ENCODE data around the gene MCTP1. TPM values are rescaled to one million over a fixed set of nuclear protein-coding genes. Genes with fewer than 3 reads are reported as not detected.

MCTP1 gene
- total RNA-seq, 2 experiments from 2014 or later: 1.6 TPM

DNA sequence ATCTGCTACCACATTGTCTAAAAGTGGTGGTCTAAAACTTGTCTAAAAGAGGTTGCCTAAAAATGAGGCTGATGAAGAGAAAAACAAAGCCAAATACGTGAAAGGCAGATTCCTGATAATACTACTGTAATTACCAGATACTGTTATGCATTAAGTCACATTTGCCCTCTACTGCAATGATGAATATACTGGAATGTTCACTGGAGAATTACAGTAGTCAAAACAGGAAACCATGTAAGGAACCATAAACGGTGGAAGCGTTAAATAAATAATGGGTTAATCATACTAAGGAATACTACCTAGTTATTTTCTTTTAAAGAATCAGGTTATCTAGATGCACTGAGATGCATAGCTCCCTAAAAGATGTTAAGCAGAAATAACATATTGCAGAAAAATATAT is 201.3 kb downstream of the MCTP1 start:
- no peaks in the 10 kb centered on the region for H3K9me3 Mint-ChIP-seq
- H3K36me3 Mint-ChIP-seq: no peaks in the 10 kb centered on the region
- peaks cover 13% of the 10 kb centered on the region for H3K4me1 Mint-ChIP-seq
- no peak overlapping the region for H3K27ac Mint-ChIP-seq
- H3K27me3 Mint-ChIP-seq: peaks cover 11% of the 10 kb centered on the region
- H3K4me3 Mint-ChIP-seq: no peak overlapping the region
- no peak for DNase-seq
- ATAC-seq (ENCODE audit: low read depth): no peak
- POLR2A ChIA-PET: no interaction called here

DNA sequence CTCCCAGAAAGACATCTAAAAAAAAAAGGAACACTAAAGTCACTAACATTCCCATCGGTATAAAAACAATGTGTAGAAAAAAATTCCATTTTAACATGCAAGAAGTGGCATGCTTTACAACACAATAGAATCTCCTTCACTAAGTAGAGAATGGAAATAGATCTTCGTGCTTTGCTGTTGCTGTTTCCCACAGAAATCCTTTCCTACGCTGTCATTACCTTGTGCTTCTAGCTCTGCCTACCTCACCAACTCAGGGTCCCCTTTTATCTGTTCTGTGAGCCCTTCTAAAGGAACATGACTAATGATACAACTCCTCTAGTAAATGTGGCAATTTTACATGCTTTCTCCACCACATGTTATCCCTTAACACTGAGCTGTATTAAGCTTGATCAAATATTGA is 202.9 kb downstream of the MCTP1 start:
- POLR2A ChIA-PET: no interaction called here
- ATAC-seq (ENCODE audit: low read depth) (no peak), DNase-seq (no peak)
- no peak overlapping the region for H3K27ac Mint-ChIP-seq
- H3K9me3 Mint-ChIP-seq: no peaks in the 10 kb centered on the region
- H3K27me3 Mint-ChIP-seq: peaks cover 11% of the 10 kb centered on the region
- no peaks in the 10 kb centered on the region for H3K36me3 Mint-ChIP-seq
- peak overlapping the region; percentile 54 for H3K4me3 Mint-ChIP-seq
- peaks cover 11% of the 10 kb centered on the region for H3K4me1 Mint-ChIP-seq

DNA sequence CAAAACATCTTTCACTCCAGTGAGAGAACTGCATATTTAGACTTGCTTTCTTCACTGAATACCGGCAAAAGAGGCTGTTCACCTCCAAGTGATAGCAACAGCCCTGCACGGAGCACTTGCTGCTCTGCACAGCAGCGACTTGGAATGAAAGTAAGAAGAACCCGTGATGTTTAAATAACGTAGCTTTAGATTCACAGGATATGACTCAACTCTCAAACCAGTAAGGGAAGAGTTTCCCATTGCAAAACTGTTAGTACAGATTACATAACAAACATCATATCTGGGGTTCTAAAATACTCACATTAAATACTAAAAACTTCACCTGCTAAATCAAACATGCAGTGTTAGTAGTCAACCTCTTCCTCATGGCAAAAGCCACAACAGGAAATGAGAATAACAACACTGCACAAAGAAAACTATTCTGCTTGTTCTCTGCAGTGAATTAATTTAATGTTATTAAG is 203.4 kb downstream of the MCTP1 start:
- Mint-ChIP-seq H3K27ac (peak overlapping the region; percentile 71), H3K9me3 (no peaks in the 10 kb centered on the region), H3K36me3 (no peaks in the 10 kb centered on the region), H3K4me3 (peak overlapping the region; percentile 54), H3K4me1 (peaks cover 9% of the 10 kb centered on the region), H3K27me3 (peaks cover 11% of the 10 kb centered on the region)
- DNase-seq (no peak), ATAC-seq (ENCODE audit: low read depth) (peak; percentile 98)
- POLR2A ChIA-PET: no interaction called here

DNA sequence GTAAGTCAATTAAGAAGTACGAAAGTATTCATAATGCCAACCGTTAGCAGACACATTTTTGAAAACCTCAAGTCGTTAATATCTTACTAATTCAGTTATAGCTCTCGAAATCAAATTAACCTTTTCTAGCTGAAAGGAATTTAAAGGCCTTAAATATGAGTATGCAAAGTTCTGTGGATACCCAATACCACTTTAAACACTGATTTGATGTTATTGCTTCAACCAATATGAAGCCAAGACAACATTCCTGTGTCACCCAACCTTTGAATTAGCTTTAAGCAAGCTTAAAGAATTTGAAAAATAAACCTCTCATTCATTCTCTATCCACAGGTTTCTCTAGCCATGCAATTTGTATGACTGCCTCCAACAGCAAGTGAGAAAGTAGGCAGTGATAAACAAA is 204.5 kb downstream of the MCTP1 start:
- H3K27me3 Mint-ChIP-seq: peaks cover 11% of the 10 kb centered on the region
- H3K36me3 Mint-ChIP-seq: no peaks in the 10 kb centered on the region
- no peaks in the 10 kb centered on the region for H3K9me3 Mint-ChIP-seq
- H3K4me3 Mint-ChIP-seq: no peak overlapping the region
- DNase-seq: no peak
- no peak for ATAC-seq (ENCODE audit: low read depth)
- no peak overlapping the region for H3K27ac Mint-ChIP-seq
- peaks cover 9% of the 10 kb centered on the region for H3K4me1 Mint-ChIP-seq
- POLR2A ChIA-PET: no interaction called here

DNA sequence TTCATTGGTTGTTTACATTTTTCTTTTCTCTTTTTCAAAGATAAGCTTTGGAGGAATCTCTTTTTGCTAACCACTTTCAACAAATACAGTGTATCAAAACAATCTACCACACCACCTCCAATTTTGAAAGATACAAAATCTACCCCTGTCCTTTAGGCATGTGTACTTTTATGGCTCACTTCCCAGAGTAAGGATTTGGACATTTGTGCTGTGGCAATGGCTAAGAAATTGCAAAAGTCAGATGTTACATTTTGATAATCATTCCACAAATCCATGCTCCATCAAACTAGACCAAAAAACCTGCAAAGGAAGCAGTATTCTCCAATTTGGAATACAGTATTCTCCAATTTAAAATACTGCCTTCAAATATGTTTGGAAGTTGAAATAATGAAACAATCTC is 204.9 kb downstream of the MCTP1 start:
- H3K4me3 Mint-ChIP-seq: no peak overlapping the region
- POLR2A ChIA-PET: no interaction called here
- H3K27ac Mint-ChIP-seq: no peak overlapping the region
- no peak for ATAC-seq (ENCODE audit: low read depth)
- no peaks in the 10 kb centered on the region for H3K36me3 Mint-ChIP-seq
- no peak for DNase-seq
- peaks cover 10% of the 10 kb centered on the region for H3K27me3 Mint-ChIP-seq
- no peaks in the 10 kb centered on the region for H3K9me3 Mint-ChIP-seq
- peaks cover 9% of the 10 kb centered on the region for H3K4me1 Mint-ChIP-seq

DNA sequence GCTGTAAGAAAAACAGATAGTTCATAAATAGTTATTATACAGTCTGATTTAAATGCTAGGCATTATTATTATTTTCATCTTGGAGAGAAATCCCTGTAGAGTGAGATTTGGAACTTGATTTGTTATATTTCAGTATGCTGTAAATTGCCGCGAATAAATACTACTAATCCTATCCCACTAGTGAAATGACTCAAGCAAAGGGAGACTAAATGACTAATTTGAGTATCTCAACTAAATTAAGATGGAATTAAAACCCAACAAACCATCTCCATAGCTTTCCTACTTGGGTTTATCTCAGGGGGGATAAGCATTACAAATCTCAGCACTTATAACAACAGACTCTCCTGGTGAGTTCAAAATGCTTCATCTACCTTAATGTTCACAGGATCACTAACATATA is 206.0 kb downstream of the MCTP1 start:
- H3K4me1 Mint-ChIP-seq: peaks cover 9% of the 10 kb centered on the region
- peaks cover 9% of the 10 kb centered on the region for H3K27me3 Mint-ChIP-seq
- POLR2A ChIA-PET: no interaction called here
- no peaks in the 10 kb centered on the region for H3K36me3 Mint-ChIP-seq
- H3K4me3 Mint-ChIP-seq: no peak overlapping the region
- DNase-seq: no peak
- H3K9me3 Mint-ChIP-seq: no peaks in the 10 kb centered on the region
- ATAC-seq (ENCODE audit: low read depth): no peak
- H3K27ac Mint-ChIP-seq: no peak overlapping the region

DNA sequence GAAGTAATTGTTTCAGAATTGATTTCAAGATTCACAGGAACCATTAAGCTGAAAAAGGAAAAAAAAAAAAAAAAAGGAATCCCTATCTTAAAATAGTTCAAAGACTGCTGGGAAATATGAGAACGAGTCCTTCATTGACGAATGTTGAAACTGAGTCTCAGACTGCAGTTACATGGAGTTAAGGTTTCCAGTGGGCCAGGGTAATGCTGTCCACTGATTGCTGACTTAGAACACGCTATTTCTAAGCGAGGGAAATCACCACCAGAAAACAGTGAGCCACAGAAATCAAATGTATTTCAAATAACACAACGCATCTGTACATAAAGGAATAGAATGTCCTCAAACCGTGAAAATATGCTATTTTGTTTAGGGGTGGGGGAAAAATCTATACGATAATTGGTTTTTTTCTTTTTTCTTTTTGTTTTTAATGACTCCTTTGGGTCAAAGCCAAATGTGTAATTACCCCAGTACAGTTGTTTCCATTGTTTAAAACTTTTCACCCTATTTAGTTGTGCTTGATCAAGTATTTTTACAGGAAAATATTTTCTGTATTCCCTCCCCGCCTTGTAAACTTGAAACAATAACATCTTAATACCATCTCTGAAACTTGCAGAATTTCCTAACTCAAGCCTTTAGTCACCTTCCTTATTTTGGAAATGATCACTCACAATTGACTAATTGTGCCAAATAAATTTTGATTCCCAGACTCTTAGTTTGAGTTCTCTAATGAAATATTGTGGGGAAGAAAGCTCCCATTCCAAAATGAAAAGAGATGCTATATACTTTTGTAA is 208.3 kb downstream of the MCTP1 start:
- H3K4me1 Mint-ChIP-seq: peaks cover 4% of the 10 kb centered on the region
- no peaks in the 10 kb centered on the region for H3K9me3 Mint-ChIP-seq
- no peak overlapping the region for H3K4me3 Mint-ChIP-seq
- H3K27ac Mint-ChIP-seq: no peak overlapping the region
- DNase-seq: no peak
- peaks cover 9% of the 10 kb centered on the region for H3K27me3 Mint-ChIP-seq
- H3K36me3 Mint-ChIP-seq: no peaks in the 10 kb centered on the region
- POLR2A ChIA-PET: no interaction called here
- no peak for ATAC-seq (ENCODE audit: low read depth)

DNA sequence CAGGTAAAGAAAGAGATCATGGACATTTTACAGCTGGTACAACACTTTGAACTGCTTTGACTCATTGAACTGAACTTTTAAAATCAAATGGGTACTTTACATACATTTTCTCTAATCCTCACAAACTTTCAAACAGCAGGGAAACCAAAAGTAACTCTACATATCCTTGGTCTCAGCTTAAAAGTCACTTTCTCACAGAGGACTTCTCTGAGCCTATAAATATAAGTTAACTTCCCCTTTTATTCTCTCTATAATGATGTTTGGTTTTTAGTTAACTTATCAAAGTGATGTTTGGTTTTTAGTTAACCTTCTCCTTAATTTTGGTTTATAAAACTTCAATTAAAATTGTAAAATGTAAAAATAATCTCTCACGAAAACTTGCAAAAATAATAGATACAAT is 209.8 kb downstream of the MCTP1 start:
- POLR2A ChIA-PET: no interaction called here
- H3K27me3 Mint-ChIP-seq: peaks cover 6% of the 10 kb centered on the region
- H3K4me1 Mint-ChIP-seq: no peaks in the 10 kb centered on the region
- no peak overlapping the region for H3K4me3 Mint-ChIP-seq
- no peak overlapping the region for H3K27ac Mint-ChIP-seq
- H3K9me3 Mint-ChIP-seq: no peaks in the 10 kb centered on the region
- DNase-seq: no peak
- no peak for ATAC-seq (ENCODE audit: low read depth)
- H3K36me3 Mint-ChIP-seq: no peaks in the 10 kb centered on the region

DNA sequence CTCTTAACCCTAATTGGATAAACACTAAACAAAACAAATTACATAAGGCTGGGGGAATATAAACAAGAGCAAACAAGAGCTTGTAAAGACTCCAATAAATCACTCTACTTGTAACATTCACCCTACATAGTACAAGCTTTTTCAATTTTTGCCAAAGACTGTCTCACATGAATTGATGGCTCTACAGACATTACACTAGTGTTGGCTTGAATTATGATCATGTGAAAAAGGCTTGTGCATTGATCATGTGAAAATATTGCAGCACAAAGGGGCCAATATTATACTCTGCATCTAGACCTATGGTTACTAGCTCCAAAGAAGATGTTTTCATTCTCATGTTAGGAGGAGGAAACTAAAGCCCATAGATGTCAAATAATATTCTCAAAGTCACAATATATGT is 212.6 kb downstream of the MCTP1 start:
- DNase-seq (no peak), ATAC-seq (ENCODE audit: low read depth) (no peak)
- H3K27ac Mint-ChIP-seq: no peak overlapping the region
- POLR2A ChIA-PET: no interaction called here
- H3K4me3 Mint-ChIP-seq: no peak overlapping the region
- no peaks in the 10 kb centered on the region for H3K9me3 Mint-ChIP-seq
- H3K4me1 Mint-ChIP-seq: peaks cover 6% of the 10 kb centered on the region
- H3K36me3 Mint-ChIP-seq: no peaks in the 10 kb centered on the region
- H3K27me3 Mint-ChIP-seq: peaks cover 8% of the 10 kb centered on the region

DNA sequence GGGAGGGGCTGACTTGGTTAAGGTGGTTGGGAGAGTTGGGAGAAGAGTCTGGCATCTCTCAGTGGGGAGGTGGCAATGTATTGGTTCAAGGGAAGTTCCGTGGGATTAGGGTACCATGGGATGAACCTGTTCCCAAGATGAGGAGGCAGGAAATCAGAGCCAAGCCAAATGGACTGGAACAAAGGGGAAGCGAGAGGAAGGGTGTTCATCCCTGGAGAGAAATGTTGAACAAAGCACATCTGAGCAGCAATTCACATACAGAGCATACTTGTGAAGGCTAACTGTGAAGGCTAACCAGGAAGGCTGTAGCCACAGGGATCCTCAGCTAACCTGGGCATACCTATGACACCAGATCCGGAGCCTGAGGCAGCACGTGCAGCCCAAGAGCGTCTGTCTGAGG is 214.0 kb downstream of the MCTP1 start:
- Mint-ChIP-seq H3K27me3 (peaks cover 3% of the 10 kb centered on the region), H3K27ac (no peak overlapping the region), H3K4me3 (no peak overlapping the region), H3K4me1 (peaks cover 6% of the 10 kb centered on the region), H3K9me3 (no peaks in the 10 kb centered on the region), H3K36me3 (no peaks in the 10 kb centered on the region)
- POLR2A ChIA-PET: no interaction called here
- no peak for ATAC-seq (ENCODE audit: low read depth)
- DNase-seq: no peak

DNA sequence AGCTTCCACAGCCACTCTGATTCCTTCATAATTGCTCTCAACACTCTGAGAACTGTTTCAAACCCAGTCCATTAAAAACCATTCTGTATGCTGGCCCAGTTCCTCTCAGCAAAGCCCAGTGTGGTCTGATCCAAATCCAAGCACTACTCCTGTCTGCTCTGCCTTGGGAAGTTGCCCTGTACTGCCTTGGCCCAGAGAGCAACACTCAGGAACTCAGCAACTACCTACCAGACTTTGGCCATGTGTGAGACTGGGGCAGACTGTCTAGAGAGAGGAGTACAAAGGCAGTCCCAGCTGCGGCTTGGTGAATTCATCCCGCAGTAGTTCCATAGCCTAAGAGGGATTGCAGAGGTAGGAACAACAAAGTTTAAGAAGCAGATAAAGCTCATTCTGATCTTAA is 214.4 kb downstream of the MCTP1 start:
- H3K4me1 Mint-ChIP-seq: peaks cover 6% of the 10 kb centered on the region
- H3K4me3 Mint-ChIP-seq: no peak overlapping the region
- POLR2A ChIA-PET: no interaction called here
- peaks cover 3% of the 10 kb centered on the region for H3K27me3 Mint-ChIP-seq
- H3K9me3 Mint-ChIP-seq: no peaks in the 10 kb centered on the region
- DNase-seq (no peak), ATAC-seq (ENCODE audit: low read depth) (no peak)
- H3K36me3 Mint-ChIP-seq: no peaks in the 10 kb centered on the region
- H3K27ac Mint-ChIP-seq: no peak overlapping the region

DNA sequence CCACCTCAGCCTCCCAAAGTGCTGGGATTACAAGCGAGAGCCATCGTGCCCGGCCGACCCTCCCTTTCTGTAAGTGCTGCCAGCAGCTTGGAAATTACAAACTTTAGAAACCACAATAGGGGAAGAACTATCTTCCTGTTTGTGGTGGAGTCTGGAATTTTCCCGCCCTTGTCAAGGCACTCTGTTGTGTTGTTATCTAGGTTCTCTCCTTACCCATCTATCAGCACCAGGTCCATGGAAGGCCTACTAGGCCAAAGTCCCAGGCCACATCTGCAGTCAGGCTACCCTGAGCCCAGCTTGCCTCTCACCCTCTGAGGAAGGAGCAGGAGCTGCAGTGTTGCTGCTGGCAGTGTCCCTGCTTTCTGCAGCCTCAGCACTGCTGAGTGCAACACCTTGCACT is 214.9 kb downstream of the MCTP1 start:
- ATAC-seq (ENCODE audit: low read depth) (no peak), DNase-seq (no peak)
- H3K4me1 Mint-ChIP-seq: peaks cover 6% of the 10 kb centered on the region
- H3K4me3 Mint-ChIP-seq: no peak overlapping the region
- H3K9me3 Mint-ChIP-seq: no peaks in the 10 kb centered on the region
- POLR2A ChIA-PET: no interaction called here
- H3K27me3 Mint-ChIP-seq: peaks cover 3% of the 10 kb centered on the region
- no peaks in the 10 kb centered on the region for H3K36me3 Mint-ChIP-seq
- H3K27ac Mint-ChIP-seq: no peak overlapping the region

DNA sequence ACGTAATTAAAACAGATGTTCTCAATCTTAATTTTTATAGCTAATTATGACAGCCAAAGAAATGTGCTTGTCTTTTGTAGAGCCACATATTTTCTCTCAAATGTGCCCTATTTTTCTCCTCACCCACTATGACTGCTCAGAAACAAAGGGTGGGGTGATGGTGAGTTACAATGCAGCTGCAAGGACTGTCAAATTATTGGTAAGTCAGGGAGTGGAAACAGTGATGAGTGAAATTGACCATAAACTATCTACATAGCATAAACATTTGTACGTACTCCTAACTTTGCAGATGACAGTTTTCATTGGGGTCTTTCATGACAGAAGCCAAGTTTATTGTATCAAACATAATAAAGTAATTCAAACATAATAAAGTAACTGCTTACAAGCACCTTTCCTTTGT is 215.9 kb downstream of the MCTP1 start:
- Mint-ChIP-seq H3K36me3 (no peaks in the 10 kb centered on the region), H3K4me1 (peaks cover 6% of the 10 kb centered on the region), H3K4me3 (no peak overlapping the region), H3K27me3 (peaks cover 3% of the 10 kb centered on the region), H3K27ac (no peak overlapping the region), H3K9me3 (no peaks in the 10 kb centered on the region)
- POLR2A ChIA-PET: no interaction called here
- ATAC-seq (ENCODE audit: low read depth) (no peak), DNase-seq (no peak)

DNA sequence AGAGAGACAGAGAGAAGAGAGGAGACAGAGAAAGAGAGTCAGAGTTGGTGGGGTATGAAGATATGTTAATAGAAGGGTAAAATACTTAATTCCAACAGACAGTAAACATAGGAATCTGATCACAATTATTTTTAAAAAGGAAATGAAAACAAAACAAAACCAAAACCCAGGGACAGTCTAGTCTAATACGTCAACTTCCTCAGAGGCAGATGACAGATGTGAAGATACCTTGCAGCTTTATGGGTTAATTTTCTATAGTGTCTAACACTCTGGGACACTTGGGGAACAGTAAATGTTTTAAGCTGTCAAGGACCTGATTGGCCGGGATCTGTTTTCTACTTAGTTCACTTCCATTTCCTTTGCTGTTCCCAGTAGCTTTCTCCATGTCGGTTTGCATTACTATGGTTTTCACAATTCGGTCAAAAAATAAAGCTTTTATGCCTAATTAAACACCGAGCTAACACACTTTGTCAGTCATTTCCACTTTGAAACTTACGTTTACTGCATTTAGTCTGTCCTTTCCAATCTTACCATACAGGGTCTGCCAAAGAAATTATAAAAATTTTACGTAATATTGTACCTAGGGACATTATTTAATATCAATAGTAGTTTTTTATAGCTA is 216.5 kb downstream of the MCTP1 start:
- peak overlapping the region; percentile 9 for H3K27ac Mint-ChIP-seq
- no peak overlapping the region for H3K4me3 Mint-ChIP-seq
- peaks cover 3% of the 10 kb centered on the region for H3K27me3 Mint-ChIP-seq
- no peaks in the 10 kb centered on the region for H3K9me3 Mint-ChIP-seq
- DNase-seq: no peak
- no peak for ATAC-seq (ENCODE audit: low read depth)
- H3K36me3 Mint-ChIP-seq: no peaks in the 10 kb centered on the region
- POLR2A ChIA-PET: no interaction called here
- H3K4me1 Mint-ChIP-seq: peaks cover 6% of the 10 kb centered on the region
